OCI-LY1 (cell line): ENCODE data around the gene PKD1L1.

Experiments used
- CTCF ChIP-seq: fragments of 200-600 bp; sonication (generic), shearing (Covaris generic); IDR thresholded peaks from 2 replicates; pipeline ENCODE4 v1.5.1; 2017; ENCODE audit warnings: mild to moderate bottlenecking, antibody characterized with exemption, low read length, moderate library complexity, mixed read lengths
- EZH2 ChIP-seq: fragments of 200-600 bp; sonication (generic), shearing (Covaris generic); IDR thresholded peaks from 2 replicates; pipeline ENCODE4 v1.8.0; 2017; ENCODE audit warnings: borderline replicate concordance, mixed run types, mild to moderate bottlenecking, antibody characterized with exemption, low read length, moderate library complexity, mixed read lengths

DNA sequence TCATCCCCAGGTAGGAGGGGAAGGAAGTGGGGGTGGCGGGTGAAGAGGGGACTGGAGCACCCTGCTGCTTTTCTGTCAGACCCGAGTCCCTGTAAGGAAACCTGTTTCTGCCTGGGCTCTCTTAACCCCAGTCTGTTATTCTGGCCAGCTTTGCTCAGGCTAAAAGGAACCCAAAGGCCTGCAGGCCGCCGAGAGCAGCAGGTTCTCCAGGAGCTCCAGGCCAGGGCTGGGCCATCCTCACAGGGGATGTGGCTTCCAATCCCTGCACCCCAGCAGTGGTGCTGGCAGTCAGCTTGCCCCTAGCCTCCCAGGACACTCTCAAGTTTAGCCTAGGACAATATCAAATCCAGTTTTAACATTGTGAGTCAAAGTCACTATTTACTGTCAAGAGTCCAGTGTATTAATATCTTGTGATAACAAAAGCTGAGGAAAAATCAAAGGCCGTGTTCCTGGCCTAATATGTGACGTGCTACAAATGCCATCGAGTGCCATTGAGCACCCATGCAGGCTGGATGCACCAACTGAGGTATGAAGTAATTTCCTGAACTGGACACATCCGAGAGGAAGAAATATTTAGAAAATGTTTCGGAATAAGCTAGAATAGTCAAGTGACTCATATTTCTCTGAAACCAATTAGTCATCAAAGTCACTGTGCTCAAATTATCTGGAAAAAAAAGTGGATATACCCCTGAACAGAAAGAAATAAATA, 7.0 kb downstream of the PKD1L1 start:
- no peak for TF ChIP-seq CTCF
- TF ChIP-seq EZH2, result no peak
